ENCODE results near the gene ABLIM3. TPM values are rescaled to one million over a fixed set of nuclear protein-coding genes. Genes with fewer than 3 reads are reported as not detected.

ABLIM3 gene
- total and polyA plus RNA-seq, 2 experiments from 2014 or later: 7.3 to 7.8 TPM

GRCh38 chr5:149262315-149262714 is 121.0 kb downstream of the ABLIM3 start:
- no peak overlapping the region for H3K4me3 ChIP-seq
- H3K79me2 ChIP-seq: no peaks in the 10 kb centered on the region
- no peaks in the 10 kb centered on the region for H4K20me1 ChIP-seq (ENCODE audit: insufficient read depth, poor library complexity, severe bottlenecking)
- H3K4me2 ChIP-seq: no peak overlapping the region
- no peaks in the 10 kb centered on the region for H3K4me1 ChIP-seq (ENCODE audit: insufficient read depth)
- TF ChIP-seq EZH2phosphoT487 (IDR thresholded peaks at IDR 0.05; ENCODE audit: low read depth, severe bottlenecking, unreplicated experiment) (no peak), CTCF (IDR thresholded peaks at IDR 0.05; ENCODE audit: poor library complexity) (no peak)
- WGBS (ENCODE audit: low lambda C conversion rate, missing lambda C conversion rate): 78% methylated on average over 4 of the region's 4 CpGs
- no peak overlapping the region for H3K27ac ChIP-seq
- DNase-seq (ENCODE audit: low spot score): no peak
- no peaks in the 10 kb centered on the region for H3K36me3 ChIP-seq (replicated peaks; ENCODE audit: insufficient read depth, low read depth)
- no peaks in the 10 kb centered on the region for H3K9me2 ChIP-seq (replicated peaks; ENCODE audit: insufficient read depth)
- no peak overlapping the region for H2AFZ ChIP-seq
- H3K27me3 ChIP-seq: peaks cover 49% of the 10 kb centered on the region
- no peaks in the 10 kb centered on the region for H3K9me3 ChIP-seq (ENCODE audit: low read depth)

- H3K36me3 ChIP-seq (replicated peaks; ENCODE audit: insufficient read depth, low read depth): no peaks in the 10 kb centered on the region
- no peaks in the 10 kb centered on the region for H3K79me2 ChIP-seq
- H3K9me2 ChIP-seq (replicated peaks; ENCODE audit: insufficient read depth): no peaks in the 10 kb centered on the region
- 15% methylated on average over 12 of the region's 12 CpGs for WGBS (ENCODE audit: low lambda C conversion rate, missing lambda C conversion rate)
- no peak overlapping the region for H3K27ac ChIP-seq
- no peaks in the 10 kb centered on the region for H3K9me3 ChIP-seq (ENCODE audit: low read depth)
- H3K4me2 ChIP-seq: no peak overlapping the region
- TF ChIP-seq CTCF (IDR thresholded peaks at IDR 0.05; ENCODE audit: poor library complexity): peak; percentile 58
- no peak for TF ChIP-seq EZH2phosphoT487 (IDR thresholded peaks at IDR 0.05; ENCODE audit: low read depth, severe bottlenecking, unreplicated experiment)
- peak; percentile 77 for DNase-seq (ENCODE audit: low spot score)
- H3K4me3 ChIP-seq: no peak overlapping the region
- H4K20me1 ChIP-seq (ENCODE audit: insufficient read depth, poor library complexity, severe bottlenecking): no peaks in the 10 kb centered on the region
- H3K4me1 ChIP-seq (ENCODE audit: insufficient read depth): no peaks in the 10 kb centered on the region
- no peak overlapping the region for H2AFZ ChIP-seq
- peaks cover 36% of the 10 kb centered on the region for H3K27me3 ChIP-seq
These were observed 123.3 kb downstream of the ABLIM3 start for GRCh38 chr5:149264439-149265067.

- TF ChIP-seq EZH2phosphoT487 (IDR thresholded peaks at IDR 0.05; ENCODE audit: low read depth, severe bottlenecking, unreplicated experiment) (no peak), CTCF (IDR thresholded peaks at IDR 0.05; ENCODE audit: poor library complexity) (no peak), EZH2 (IDR thresholded peaks at IDR 0.05; ENCODE audit: borderline replicate concordance) (no peak)
- H3K36me3 ChIP-seq (replicated peaks; ENCODE audit: insufficient read depth, low read depth): no peaks in the 10 kb centered on the region
- H3K4me3 ChIP-seq: no peak overlapping the region
- no peak overlapping the region for H3K4me2 ChIP-seq
- H3K9me2 ChIP-seq (replicated peaks; ENCODE audit: insufficient read depth): no peaks in the 10 kb centered on the region
- WGBS (ENCODE audit: low lambda C conversion rate, missing lambda C conversion rate): 86% methylated on average over 7 of the region's 7 CpGs
- H3K79me2 ChIP-seq: no peaks in the 10 kb centered on the region
- H3K27me3 ChIP-seq: peaks cover 32% of the 10 kb centered on the region
- no peak overlapping the region for H2AFZ ChIP-seq
- no peaks in the 10 kb centered on the region for H3K4me1 ChIP-seq (ENCODE audit: insufficient read depth)
- no peaks in the 10 kb centered on the region for H4K20me1 ChIP-seq (ENCODE audit: insufficient read depth, poor library complexity, severe bottlenecking)
- DNase-seq (ENCODE audit: low spot score): no peak
- H3K27ac ChIP-seq: no peak overlapping the region
- H3K9me3 ChIP-seq (ENCODE audit: low read depth): no peaks in the 10 kb centered on the region
These were observed 123.8 kb downstream of the ABLIM3 start for GRCh38 chr5:149265068-149265465.

Measured in hepatocyte (in vitro differentiated cells).